ENCODE data around the gene ADGRG6. TPM values are rescaled to one million over a fixed set of nuclear protein-coding genes. Genes with fewer than 3 reads are reported as not detected.

The ADGRG6 gene
- total and polyA plus RNA-seq, 9 of the 15 experiments (the other 6 are each of a cell fraction or from before 2014, with no cell fraction given), result under 0.01 to 0.11 (median 0.05) TPM; not detected in 5

- TF ChIP-seq REST (IDR thresholded peaks at IDR 0.05; ENCODE audit: borderline replicate concordance) (peak; percentile 64; the same call in 1 of the 2 replicates), REST (CRISPR knock-in tag; IDR thresholded peaks at IDR 0.05; ENCODE audit: low read depth) (no peak), CEBPZ (IDR thresholded peaks at IDR 0.05; ENCODE audit: borderline replicate concordance, low read depth, low read length) (no peak), DEAF1 (CRISPR knock-in tag; IDR thresholded peaks at IDR 0.05) (peak; percentile 73), TSC22D4 (tag; IDR thresholded peaks at IDR 0.05) (no peak), EZH2 (IDR thresholded peaks at IDR 0.05; ENCODE audit: borderline replicate concordance, low read depth, low read length) (no peak), THRA (IDR thresholded peaks at IDR 0.05) (no peak)
These were observed 172.9 kb downstream of the ADGRG6 start (continued) for GRCh38 chr6:142474531-142475289.
